OCI-LY1 (cell line): Measurements from ENCODE around the gene AMDHD1.

Experiments used
- H2AFZ ChIP-seq: fragments of 200-600 bp; sonication (generic), shearing (Covaris generic); 2 replicates; pipeline ENCODE4 v1.6.0; 2014; ENCODE audit warnings: antibody characterized with exemption, mild to moderate bottlenecking, low read length
- H3F3A ChIP-seq: fragments of 200-600 bp; sonication (generic), shearing (Covaris generic); 2 replicates; pipeline ENCODE4 v1.6.0; 2014; ENCODE audit warnings: mild to moderate bottlenecking, antibody characterized with exemption, low read length, moderate library complexity; ENCODE audit not compliant: insufficient read depth
- H3K27ac ChIP-seq: fragments of 200-600 bp; sonication (generic); 2 replicates; pipeline ENCODE4 v1.5.1; 2014; ENCODE audit warnings: low read length, mixed run types, mild to moderate bottlenecking, low read depth; ENCODE audit not compliant: poor library complexity, severe bottlenecking
- H3K27me3 ChIP-seq: fragments of 200-600 bp; sonication (generic); 2 replicates; pipeline ENCODE4 v1.6.0; 2014; ENCODE audit warnings: antibody characterized with exemption, mild to moderate bottlenecking, low read length, moderate library complexity; ENCODE audit not compliant: insufficient read depth
- H3K36me3 ChIP-seq: fragments of 200-600 bp; sonication (generic); 2 replicates; pipeline ENCODE4 v1.6.1; 2014; ENCODE audit warnings: mild to moderate bottlenecking, antibody characterized with exemption, low read length, moderate library complexity, mixed read lengths; ENCODE audit not compliant: insufficient read depth
- H3K4me1 ChIP-seq: fragments of 200-600 bp; sonication (generic); 2 replicates; pipeline ENCODE4 v1.5.1; 2014; ENCODE audit warnings: mild to moderate bottlenecking, low read length, moderate library complexity; ENCODE audit not compliant: insufficient read depth, severe bottlenecking
- H3K4me2 ChIP-seq: fragments of 200-600 bp; sonication (generic), shearing (Covaris generic); 2 replicates; pipeline ENCODE4 v1.6.1; 2014; ENCODE audit warnings: low read length
- H3K4me3 ChIP-seq: fragments of 200-600 bp; sonication (generic); 2 replicates; pipeline ENCODE4 v1.5.1; 2014; ENCODE audit warnings: low read length, low read depth, mild to moderate bottlenecking, mixed read lengths; ENCODE audit not compliant: poor library complexity, severe bottlenecking
- H3K79me2 ChIP-seq: fragments of 200-600 bp; shearing (Covaris generic); 2 replicates; pipeline ENCODE4 v1.6.1; 2016; ENCODE audit warnings: mixed run types, low read length, mixed read lengths; ENCODE audit not compliant: insufficient read depth
- H3K9ac ChIP-seq: fragments of 200-600 bp; sonication (generic), shearing (Covaris generic); 2 replicates; pipeline ENCODE4 v1.6.1; 2014; ENCODE audit warnings: mild to moderate bottlenecking, low read length, mixed read lengths
- H3K9me2 ChIP-seq: fragments of 200-600 bp; sonication (generic), shearing (Covaris generic); 2 replicates; pipeline ENCODE4 v1.6.1; 2014; ENCODE audit warnings: low read depth, mild to moderate bottlenecking, low read length, mixed read lengths
- H3K9me3 ChIP-seq: fragments of 200-600 bp; shearing (Covaris generic); 2 replicates; pipeline ENCODE4 v1.6.1; 2014; ENCODE audit warnings: low read length, mixed read lengths
- H4K20me1 ChIP-seq: fragments of 200-600 bp; sonication (generic), shearing (Covaris generic); 2 replicates; pipeline ENCODE4 v1.6.0; 2016; ENCODE audit warnings: mild to moderate bottlenecking, low read length; ENCODE audit not compliant: insufficient read depth
- EZH2 ChIP-seq: fragments of 200-600 bp; sonication (generic), shearing (Covaris generic); IDR thresholded peaks from 2 replicates; pipeline ENCODE4 v1.8.0; 2017; ENCODE audit warnings: borderline replicate concordance, mixed run types, mild to moderate bottlenecking, antibody characterized with exemption, low read length, moderate library complexity, mixed read lengths
- TF ChIP-seq, protein P1 (sequence below): fragments of 200-600 bp; sonication (generic), shearing (Covaris generic); IDR thresholded peaks from 2 replicates; pipeline ENCODE4 v1.5.1; 2017; ENCODE audit warnings: mild to moderate bottlenecking, antibody characterized with exemption, low read length, moderate library complexity, mixed read lengths

Gene AMDHD1

DNA sequence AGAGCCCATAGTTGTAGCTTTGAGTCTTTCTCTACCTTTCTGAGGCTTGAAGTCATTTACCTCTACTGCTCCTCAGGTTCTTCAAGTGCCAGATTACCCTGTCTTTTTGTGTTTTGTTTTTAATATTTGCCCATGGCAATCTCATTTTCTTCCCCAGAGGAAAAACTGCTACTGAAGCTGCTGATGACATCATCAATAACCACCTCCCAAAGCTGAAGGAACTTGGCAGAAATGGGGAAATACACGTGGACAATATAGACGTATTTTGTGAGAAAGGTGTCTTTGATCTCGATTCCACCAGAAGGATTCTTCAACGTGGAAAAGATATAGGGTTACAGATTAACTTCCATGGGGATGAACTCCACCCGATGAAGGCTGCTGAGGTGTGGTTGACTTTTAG, 17.1 kb downstream of the AMDHD1 start:
- H3K9me2 ChIP-seq: no peaks in the 10 kb centered on the region
- no peaks in the 10 kb centered on the region for H3K4me1 ChIP-seq
- no peak overlapping the region for H3K27ac ChIP-seq
- no peaks in the 10 kb centered on the region for H4K20me1 ChIP-seq
- H3K9me3 ChIP-seq: no peaks in the 10 kb centered on the region
- no peak overlapping the region for H3K4me3 ChIP-seq
- H3K36me3 ChIP-seq: no peaks in the 10 kb centered on the region
- TF ChIP-seq EZH2: no peak
- TF ChIP-seq, protein P1, sequence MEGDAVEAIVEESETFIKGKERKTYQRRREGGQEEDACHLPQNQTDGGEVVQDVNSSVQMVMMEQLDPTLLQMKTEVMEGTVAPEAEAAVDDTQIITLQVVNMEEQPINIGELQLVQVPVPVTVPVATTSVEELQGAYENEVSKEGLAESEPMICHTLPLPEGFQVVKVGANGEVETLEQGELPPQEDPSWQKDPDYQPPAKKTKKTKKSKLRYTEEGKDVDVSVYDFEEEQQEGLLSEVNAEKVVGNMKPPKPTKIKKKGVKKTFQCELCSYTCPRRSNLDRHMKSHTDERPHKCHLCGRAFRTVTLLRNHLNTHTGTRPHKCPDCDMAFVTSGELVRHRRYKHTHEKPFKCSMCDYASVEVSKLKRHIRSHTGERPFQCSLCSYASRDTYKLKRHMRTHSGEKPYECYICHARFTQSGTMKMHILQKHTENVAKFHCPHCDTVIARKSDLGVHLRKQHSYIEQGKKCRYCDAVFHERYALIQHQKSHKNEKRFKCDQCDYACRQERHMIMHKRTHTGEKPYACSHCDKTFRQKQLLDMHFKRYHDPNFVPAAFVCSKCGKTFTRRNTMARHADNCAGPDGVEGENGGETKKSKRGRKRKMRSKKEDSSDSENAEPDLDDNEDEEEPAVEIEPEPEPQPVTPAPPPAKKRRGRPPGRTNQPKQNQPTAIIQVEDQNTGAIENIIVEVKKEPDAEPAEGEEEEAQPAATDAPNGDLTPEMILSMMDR: no peak
- H3K27me3 ChIP-seq: no peaks in the 10 kb centered on the region
- H3F3A ChIP-seq: no peaks in the 10 kb centered on the region
- H3K4me2 ChIP-seq: no peak overlapping the region
- no peak overlapping the region for H2AFZ ChIP-seq
- H3K79me2 ChIP-seq: no peaks in the 10 kb centered on the region
- H3K9ac ChIP-seq: no peak overlapping the region

DNA sequence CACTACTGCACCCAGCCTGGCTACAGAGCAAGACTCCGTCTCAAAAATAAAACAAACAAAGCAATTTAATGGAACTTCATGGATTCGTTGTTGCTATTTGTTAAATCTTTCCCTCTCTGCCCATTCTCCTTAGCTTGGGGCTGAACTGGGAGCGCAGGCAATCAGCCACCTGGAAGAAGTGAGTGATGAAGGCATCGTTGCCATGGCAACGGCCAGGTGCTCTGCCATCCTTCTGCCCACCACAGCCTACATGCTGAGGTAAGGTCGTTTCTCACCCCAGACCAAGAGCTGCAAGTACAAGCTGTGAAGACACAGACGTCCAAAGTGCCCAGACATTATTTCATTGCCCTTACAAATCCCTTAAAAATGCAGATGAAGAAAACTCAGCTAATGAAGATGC, 19.1 kb downstream of the AMDHD1 start:
- no peaks in the 10 kb centered on the region for H3K9me3 ChIP-seq
- no peaks in the 10 kb centered on the region for H4K20me1 ChIP-seq
- H3K36me3 ChIP-seq: no peaks in the 10 kb centered on the region
- H3K9ac ChIP-seq: no peak overlapping the region
- H3K9me2 ChIP-seq: no peaks in the 10 kb centered on the region
- no peak overlapping the region for H3K4me3 ChIP-seq
- H3F3A ChIP-seq: no peaks in the 10 kb centered on the region
- no peak for TF ChIP-seq EZH2
- TF ChIP-seq, protein P1: no peak
- no peaks in the 10 kb centered on the region for H3K79me2 ChIP-seq
- H3K4me2 ChIP-seq: no peak overlapping the region
- no peak overlapping the region for H2AFZ ChIP-seq
- H3K27ac ChIP-seq: no peak overlapping the region
- H3K4me1 ChIP-seq: no peaks in the 10 kb centered on the region
- no peaks in the 10 kb centered on the region for H3K27me3 ChIP-seq

DNA sequence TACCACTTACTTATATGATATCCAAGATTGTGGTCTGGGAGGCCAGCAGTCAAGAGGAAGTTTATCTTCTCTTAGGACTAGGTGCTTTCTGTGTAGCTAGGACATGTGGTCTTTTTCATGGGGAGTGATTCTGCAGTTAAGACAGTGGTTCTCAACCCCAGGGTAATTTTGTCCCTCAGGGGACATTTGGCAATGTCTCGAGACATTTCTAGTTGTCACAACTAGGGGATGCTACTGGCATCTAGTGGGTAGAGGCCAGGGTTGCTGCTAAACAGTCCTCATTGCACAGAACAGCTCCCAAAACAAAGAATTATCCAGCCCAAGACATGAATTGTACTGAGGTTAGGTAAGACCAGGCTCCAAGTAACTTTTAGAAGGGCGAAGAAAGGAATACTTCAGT, 20.0 kb downstream of the AMDHD1 start:
- H3K27ac ChIP-seq: no peak overlapping the region
- H3K4me3 ChIP-seq: no peak overlapping the region
- H3K27me3 ChIP-seq: no peaks in the 10 kb centered on the region
- H3K79me2 ChIP-seq: no peaks in the 10 kb centered on the region
- no peak overlapping the region for H3K9ac ChIP-seq
- H3K4me2 ChIP-seq: no peak overlapping the region
- H4K20me1 ChIP-seq: no peaks in the 10 kb centered on the region
- TF ChIP-seq, protein P1: peak; percentile 22; the same call in 1 of the 2 replicates
- TF ChIP-seq EZH2: no peak
- H3K4me1 ChIP-seq: no peaks in the 10 kb centered on the region
- no peaks in the 10 kb centered on the region for H3K36me3 ChIP-seq
- H2AFZ ChIP-seq: no peak overlapping the region
- no peaks in the 10 kb centered on the region for H3F3A ChIP-seq
- no peaks in the 10 kb centered on the region for H3K9me3 ChIP-seq
- no peaks in the 10 kb centered on the region for H3K9me2 ChIP-seq
